Fibroblast of peridontal ligament (primary cell): ENCODE results near the gene PCBP3.
"Not testable (repeated sequence)": the region's sequence is repeated elsewhere in the genome, so short reads cannot be mapped to it uniquely, and the experiment has no call there.

Experiments
- DNase-seq: peaks from one replicate; pipeline ENCODE4 v3.0.0-alpha.2; 2010; ENCODE audit errors: extremely low read depth

The PCBP3 gene

DNA sequence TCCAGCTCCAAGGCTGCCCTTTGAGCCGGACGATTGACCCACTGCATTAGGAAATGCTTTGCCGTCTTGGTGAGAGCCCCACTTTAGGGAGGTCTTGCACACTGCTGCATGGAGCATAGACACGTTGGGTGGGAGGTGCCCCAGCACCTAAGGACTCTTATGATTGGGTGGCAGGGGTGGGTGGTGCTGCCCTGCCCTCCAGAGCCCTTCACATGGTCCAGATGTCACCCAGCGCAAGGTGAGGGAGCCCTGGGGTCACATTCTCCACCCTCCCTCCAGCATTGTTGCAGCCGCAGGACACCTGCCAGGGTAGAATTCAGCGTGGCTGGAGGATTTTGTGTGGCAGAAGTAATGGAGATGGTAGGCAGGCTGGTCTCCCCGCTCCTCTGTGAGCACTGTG, 200.7 kb downstream of the PCBP3 start:
- DNase-seq, result no peak

DNA sequence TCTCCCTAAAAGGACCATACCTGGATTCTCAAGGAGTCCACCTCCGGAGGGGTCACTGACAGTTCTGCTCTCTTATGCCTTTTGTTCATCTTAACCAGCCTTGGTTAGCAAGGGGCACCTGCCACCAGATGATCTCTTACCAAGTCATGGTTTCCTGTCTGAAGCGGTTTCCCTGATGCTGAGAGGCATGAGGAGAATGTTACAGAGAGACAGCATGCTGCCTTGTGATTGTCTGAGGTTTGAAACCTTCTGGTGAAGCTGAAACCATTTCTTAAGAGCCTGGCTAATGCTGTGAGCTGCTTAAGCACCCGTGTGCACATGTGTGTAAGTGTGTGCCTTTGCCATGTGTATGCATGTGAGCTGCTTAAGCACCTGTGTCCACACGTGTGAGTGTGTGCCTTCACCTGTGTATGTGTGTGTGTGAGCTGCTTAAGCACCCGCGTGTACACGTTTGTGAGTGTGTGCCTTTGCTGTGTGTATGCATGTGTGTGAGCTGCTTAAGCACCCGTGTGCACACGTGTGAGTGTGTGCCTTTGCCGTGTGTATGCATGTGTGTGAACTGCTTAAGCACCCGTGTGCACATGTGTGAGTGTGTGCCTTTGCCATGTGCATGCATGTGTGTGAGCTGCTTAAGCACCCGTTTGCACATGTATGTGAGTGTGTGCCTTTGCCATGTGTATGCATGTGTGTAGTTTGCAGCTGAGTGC, 201.7 kb downstream of the PCBP3 start:
- no peak for DNase-seq

DNA sequence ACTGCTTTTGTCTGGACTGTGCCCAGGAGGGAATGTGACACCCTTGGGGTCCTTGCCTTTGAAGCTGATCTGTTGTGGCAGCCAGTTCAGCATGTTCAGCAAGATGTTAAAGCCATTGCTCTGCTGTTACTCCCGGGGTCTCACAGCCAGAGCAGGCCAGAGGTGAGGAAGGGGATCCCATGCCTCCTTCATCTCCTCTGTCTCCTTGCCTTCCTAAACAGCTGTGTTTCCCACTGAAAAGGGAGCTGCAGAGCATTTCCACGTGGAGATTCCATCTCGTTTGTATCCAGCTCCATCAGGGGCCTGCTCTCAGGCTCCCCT, 202.2 kb downstream of the PCBP3 start:
- DNase-seq, result no peak

DNA sequence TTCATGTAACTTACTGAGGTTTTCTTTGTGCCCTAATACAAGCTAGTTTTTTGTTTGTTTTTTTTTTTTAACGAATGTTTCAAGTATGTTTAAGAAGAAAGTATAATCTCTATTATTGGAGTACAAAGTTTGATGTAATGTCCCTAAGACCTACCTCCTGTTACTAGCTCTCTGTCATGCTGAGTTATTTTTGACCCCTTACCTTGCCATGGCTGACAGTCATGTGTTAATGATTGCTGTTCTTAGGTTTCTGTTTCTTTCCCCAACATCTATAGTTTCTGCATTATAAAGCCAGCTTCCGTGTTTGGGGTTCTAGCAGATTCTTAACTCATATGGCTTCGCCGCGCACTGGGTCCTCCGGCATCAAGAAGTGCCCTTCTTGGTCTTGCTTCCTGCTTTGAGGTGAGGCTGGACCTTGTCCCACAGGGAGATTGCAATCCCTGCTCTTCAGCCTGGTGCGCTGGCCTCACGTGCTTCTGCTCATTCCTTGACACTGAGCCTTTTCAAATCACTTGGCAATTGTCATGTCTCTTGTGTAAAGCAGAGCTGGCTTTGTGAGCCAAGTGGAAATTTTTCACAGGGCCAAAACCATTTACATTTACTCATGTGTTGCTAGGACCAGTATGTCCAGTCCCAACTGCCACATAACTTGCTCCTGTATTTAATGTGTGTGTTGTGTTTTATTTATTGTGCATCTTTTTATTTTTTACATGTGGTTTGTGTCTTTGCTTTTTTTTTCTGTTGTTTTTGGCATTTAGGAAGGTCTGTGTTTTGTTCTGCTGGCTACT, 203.0 kb downstream of the PCBP3 start:
- peak; percentile 58 for DNase-seq

DNA sequence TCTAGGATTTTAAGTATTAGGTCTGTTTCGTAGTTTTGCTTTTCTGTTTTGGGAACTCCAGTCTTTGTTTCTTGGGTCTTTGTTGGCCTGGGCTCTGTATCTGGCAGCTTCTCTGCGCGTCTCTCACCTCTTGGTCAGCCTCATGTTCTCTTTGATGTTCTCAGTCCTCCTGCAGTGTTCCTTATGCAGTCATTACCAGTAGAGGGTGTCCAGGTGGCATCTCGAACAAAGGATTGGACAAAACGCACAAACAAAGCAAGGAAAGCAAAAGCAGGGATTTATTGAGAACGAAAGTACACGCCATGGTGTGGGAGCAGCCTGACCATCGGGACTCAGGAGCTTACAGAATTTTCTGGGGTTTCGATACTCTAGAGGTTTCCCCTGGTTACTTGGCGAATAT, 204.3 kb downstream of the PCBP3 start:
- DNase-seq, result no peak

DNA sequence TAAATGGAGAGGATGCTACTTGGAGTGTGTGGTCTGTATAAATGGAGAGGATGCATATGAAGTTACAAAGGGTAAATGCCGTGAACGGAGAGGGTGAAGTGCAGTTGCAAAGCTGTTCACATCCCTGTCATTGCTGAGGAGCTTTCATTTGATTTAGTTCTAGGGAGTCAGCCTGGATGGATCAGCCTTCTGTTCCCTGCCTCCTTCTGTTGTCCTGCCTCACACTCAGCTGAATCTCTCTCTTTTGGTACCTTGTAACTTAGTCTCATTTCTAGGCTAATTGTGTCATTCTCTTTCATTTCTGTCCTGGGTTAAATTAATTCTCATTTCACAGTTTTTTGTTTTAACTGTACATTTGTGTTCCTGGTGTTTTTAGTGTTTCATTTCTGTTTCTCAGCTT, 204.8 kb downstream of the PCBP3 start:
- DNase-seq, result no peak

DNA sequence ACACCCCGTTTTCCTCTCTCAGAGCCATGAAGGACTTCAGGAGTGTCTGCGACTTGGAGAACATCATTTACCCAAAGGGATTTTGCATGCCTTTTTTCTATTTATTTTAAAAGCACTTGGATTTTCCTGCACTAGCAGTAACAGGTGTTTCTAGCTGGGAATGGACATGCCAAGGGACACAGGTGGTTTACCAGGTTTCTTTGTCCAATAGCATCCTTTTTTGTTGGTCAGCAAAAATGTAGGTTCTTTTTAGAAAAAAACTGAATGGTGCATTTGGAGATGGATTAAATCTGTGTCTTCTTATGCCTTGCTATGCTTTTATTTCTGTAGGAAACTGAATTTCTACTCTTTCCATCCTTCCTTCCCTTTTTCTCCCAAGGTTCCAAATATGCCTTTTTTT, 205.3 kb downstream of the PCBP3 start:
- no peak for DNase-seq

DNA sequence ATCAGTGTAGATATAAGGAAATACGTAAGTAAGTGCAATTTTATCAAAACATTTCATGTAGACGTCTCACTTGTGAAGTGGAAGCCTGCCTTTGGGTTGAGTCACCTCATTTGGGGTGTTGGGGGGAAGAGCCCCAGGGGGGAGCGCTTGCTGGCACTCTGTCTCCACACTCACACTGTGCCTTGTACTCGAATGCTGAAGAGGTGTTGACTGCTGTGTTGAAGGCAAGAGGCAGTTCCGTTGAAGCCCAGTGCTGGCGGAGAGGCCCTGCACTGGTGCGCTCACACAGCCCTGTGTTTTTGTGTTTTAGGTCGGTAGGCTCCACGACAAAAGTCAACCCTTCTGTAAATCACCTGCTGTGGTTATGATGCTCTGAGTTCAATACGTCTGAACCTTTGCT, 206.1 kb downstream of the PCBP3 start:
- no peak for DNase-seq

DNA sequence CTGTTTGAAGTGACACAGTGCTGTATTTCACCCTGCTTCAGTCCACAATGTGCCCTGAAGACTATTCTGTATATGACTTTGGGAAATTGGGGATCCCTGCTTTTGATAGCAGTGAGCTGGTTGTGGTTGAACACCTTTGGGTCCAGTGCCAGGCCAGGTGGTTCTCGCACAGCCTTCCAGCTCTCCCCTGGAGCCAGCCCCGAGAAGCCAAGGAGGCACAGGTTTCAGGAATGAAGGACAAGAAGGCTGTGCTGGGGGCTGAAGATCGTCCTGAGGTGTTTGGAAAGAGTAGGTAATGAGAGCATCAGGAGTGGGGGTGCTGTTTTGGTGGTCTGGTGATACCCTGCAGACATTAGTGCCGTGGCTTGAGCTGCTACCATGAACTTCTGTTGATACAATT, 206.7 kb downstream of the PCBP3 start:
- DNase-seq, result no peak

DNA sequence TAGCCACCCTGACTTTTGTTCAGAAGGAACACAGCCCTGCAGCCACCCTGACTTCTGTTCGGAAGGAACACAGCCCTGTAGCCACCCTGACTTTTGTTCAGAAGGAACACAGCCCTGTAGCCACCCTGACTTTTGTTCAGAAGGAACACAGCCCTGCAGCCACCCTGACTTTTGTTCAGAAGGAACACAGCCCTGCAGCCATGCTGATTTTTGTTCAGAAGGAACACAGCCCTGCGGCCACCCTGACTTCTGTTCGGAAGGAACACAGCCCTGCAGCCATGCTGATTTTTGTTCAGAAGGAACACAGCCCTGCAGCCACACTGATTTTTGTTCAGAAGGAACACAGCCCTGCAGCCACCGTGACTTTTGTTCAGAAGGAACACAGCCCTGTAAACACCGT, 208.9 kb downstream of the PCBP3 start:
- DNase-seq, result not testable (repeated sequence)

DNA sequence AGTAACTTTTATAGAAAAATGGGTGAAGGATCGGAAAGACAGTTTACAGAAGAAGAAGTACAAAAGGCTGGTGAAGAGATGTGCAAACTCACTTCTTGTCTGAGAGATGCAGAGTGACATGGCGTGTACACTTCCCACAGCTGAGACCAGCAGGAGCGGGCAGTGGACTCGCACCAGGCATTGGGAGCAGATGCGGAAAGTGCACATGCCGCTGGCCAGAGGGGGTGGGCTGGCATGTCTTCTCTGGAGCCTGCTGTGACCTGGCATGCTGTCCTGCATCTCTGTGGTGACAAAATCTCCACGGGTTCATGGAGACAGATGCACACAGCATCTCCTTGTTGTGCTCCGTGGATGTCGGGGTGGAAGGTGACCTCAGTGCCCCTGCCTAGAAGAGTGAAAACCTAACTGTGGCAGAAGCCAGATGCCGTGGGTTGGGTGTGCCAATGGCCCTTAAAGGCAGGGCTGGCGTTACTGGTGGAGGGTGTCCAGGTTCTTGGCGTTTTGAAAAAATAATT, 209.4 kb downstream of the PCBP3 start:
- DNase-seq, result no peak

DNA sequence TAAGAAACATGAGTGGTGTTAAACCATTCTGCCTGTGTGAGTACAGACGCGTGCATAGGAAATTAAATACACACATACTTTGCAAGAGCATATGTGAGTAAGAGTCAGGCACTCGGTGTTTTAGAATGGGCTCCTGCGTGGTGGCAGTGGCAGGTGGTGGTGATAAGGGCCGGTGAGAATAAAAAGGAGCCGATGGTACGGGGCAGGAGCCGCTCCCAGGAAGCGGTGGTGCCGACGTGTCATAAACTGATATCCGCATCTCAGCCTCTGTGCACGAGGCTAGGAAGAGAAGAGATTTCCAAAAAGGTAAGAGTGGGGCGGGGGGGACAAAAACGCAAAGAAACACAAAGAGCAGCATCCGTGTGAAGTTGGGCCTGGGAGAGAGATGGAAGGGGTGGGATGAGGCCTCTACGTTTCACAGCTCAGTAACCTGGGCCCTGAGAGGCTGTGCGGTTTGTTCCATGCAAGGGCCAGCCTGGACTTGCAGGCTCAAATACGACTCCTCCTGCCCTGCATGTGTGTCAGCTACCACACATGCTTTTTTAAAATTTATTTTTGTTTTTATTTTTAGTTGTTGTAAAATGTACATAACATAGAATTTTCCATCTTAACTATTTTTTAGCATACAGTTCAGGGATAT, 210.3 kb downstream of the PCBP3 start:
- no peak for DNase-seq

DNA sequence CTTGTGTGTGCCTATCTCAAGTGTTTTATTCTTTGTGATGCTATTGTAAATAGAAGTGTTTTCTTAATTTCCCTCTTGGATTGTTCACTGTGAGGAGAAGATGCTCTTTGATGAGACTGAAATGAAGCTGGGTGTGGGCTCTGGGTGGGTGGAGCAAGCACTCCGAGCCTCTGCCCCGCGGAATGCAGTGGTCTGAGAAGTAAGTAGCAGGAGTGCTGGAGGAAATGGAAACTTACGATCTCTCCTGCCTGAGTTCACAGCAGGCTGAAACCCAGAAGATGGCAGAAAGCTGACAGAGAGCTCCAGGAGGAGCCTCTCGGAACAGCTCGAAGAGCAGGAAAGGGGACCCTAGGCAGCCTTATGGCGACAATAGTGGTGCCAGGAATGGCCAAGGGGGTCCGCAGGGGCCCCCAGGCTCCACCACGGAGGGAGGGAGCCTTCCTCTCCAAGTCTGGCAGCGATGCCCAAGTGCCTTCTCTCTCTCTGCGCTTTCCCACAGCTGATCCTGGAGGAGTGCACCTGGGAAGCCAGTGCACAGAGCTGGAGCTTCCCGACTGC, 211.2 kb downstream of the PCBP3 start:
- DNase-seq, result no peak

DNA sequence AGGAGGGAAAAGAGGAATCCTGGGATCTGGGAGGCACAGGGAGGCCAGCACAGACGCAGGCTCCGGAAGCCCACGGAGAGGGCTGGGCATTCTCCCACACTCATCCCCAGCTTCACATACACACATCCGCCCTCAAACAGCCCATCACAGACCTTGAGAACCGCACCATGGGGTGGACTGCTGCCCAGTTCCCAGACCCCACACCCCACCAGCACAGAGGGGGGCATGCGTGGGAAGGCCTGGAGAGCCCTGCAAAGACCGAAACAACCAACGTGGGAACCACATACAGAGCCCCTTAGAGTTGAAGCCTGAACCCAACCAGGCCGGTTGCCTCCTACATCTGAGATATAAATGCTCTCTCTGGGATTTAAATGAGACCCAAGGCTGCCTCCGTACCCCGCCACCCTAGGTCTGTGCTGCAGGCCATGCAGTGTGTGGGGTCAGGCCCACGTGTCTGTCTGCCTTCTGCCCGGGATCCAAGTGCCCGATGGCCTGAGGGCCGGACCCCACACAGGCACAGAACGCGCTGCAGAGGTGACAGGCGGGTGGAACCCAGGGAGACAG, 211.8 kb downstream of the PCBP3 start:
- no peak for DNase-seq

DNA sequence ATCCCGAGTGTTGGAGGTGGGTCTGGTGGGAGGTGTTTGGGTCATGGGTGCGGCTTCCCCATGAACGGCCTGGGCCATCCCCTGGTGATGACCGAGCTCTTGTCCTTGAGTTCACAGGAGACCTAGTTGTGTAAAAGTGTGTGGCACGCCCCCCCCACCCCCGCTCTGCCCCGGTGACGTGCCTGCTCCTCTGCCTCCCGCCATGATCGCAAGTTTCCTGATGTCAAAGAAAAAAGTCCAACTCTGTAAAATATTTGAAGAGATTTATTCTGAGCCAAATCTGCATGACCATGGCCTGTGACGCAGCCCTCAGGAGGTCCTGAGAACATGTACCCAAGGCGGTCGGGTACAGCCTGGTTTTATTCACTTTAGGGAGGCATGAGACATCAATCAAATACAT, 212.9 kb downstream of the PCBP3 start:
- no peak for DNase-seq

DNA sequence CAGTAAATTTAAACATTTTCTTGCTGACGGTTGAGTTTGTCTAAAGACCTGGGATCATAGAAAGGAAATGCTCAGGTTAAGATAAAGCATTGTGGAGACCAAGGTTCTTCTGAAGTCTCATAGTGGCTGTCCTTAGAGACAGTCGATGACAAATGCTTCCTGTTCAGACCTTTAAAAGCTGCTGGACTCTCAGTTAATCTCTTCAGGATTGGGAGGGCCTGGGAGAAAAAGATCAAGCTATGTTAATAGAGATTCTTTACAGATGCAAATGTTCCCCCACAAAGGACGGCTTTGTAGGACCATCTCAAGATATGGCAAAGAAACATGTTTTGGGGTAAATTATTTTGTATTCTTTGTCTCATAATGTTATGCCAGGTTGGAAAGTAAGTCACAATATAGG, 213.4 kb downstream of the PCBP3 start:
- DNase-seq, result no peak

DNA sequence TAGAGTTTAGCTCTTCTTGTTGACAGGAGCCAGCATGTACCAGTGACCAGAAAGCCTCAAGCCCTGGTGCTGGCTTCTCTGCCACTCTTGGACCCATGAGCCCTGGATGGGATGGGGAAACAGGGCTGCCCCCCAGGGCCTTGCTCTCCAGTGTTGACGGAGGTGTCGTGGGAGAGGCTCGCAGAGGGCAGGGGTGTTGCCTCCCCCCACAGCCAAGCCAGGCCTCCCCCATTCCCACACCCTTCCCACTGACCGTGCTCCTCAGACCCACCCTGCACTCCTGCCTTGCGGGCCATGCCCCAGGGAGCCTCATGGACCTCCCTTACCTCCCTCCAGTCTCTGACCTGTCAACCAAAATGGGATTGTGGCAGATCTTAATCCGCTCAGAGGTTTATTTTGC, 214.2 kb downstream of the PCBP3 start:
- no peak for DNase-seq

DNA sequence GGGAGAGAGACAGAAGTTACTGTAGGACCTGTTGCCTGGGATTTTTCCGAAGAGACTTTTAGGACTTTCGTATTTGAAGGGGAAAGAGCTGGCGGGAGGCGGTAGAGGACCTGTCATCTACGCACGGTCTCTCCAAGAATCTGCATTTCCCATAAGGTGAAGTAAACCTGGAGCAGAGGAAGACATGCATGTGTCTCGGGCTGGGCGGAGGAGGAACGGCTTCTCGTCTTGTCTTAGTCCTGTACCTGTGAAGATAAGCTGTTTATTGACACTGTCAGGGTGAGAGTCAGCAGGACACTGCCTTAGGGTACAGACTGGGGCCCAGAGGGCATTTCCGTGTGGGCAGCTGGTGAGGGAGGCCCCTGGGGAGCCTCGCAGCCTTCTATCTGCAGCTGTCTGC, 214.7 kb downstream of the PCBP3 start:
- DNase-seq, result no peak

DNA sequence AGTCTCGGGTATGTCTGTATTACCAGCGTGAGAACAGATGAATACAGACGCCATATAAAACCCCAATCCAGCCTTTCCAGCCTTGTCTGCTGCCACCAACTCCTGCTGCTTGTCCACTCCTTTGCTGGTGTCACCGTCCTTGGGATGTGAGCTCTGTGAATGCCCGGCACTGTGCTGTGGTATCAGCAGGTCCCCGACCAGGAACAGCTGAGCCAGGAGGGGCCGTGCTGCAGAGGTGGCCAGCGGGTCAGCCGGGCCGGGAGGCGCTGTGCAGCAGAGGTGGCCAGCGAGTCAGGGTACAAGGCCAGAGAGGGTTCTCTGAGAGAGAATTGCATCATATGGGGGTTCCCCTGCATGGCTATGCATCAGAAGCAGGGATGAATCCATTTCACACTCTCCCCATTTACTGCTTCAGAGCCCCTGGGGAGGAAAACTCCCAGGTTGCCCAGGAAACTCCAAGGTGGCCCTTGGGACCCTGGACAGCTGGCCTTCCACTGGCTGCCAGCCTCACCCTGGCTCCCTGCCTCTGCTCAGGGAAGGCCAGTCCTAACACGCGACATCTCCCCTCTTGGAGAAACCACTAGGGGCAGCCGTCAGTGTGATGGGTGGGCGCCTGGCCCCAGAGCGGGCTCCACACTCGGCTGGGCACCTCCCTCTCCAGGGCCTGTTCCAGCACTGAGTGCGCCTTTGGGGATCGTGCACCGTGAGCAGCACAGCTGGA, 215.7 kb downstream of the PCBP3 start:
- DNase-seq, result no peak

DNA sequence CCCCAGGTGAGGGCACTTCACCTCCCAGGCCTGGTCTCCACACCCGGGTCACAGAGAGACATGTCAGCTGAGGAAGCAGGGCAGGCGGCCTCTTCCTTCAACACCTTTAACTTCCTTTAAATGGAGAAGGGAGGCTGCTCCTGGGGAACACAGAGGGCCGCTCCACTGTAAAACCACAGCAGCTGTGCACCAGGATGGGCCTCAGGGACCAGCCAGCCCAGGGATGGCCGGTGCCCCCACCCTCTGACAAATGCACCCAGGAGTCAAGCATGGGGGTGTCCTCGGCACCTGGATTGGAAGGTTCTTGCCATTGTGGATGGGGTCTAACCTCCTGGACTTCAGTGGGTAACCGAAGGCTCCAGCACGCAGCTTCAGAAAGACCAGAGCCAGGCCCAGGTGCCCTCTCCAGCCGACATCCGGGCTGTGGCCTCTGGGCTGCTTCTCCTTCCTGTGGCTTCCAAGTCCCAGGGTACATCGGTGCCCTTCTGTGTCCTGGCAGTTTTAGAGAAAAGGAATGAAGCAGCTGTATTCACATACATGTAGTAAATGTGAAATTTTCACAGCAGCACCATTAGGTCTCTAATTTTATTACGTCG, 216.3 kb downstream of the PCBP3 start:
- DNase-seq, result no peak

DNA sequence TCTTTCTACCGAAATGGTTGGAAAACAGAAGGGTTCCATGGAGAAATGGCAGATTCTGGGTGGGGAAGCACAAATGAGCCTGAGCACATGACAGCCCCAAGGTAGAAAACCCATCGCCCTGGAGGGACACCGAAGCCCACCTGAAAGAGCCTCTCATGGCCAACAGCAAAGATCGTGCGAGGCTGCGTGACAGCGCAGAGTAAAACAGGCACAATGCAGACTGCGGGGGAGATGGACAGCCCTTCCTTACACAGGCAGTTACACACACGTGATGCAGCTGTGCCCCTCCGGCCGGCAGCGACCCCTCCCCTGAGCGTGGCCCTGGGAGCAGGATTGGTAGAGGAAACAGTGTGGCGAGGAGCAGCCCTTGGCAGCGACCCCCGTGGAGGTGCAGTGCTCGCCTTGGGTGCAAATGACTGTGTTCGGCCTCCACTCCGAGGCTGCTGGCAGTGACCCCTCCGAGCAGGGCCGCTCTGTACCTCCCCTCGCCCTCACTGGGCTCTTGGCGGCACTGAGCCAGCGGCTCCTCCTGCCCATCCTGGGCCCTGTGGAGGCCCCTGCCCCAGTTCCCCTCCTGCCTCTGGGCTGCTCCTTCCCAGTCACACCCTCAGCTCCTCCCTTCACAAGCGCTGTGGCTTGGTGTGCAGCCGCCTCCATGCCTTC, 217.1 kb downstream of the PCBP3 start:
- no peak for DNase-seq
